ENCODE results near the gene LZIC. TPM values are rescaled to one million over a fixed set of nuclear protein-coding genes. Genes with fewer than 3 reads are reported as not detected.

Gene LZIC
- total and polyA plus RNA-seq, 9 of the 15 experiments (the other 6 are each of a cell fraction or from before 2014, with no cell fraction given) = 32.9 to 109 (median 61.7) TPM

GRCh38 chr1:9942939-9943788, at the start of gene LZIC, which contains the start of gene NMNAT1 (continued):
- TF ChIP-seq DEAF1 (CRISPR knock-in tag; IDR thresholded peaks at IDR 0.05) = peak; percentile 50; the same call in 1 of the 2 replicates
- TF ChIP-seq IFI16 (CRISPR knock-in tag; IDR thresholded peaks at IDR 0.05) = no peak
- TF ChIP-seq ATF3 (IDR thresholded peaks at IDR 0.05) = 0 out of 2 replicates have a peak, but pooled peaks have one; percentile 27
- peak; percentile 21; the same call in 1 of the 2 replicates for TF ChIP-seq ATF3 (CRISPR knock-in tag; conservative IDR thresholded peaks at IDR 0.05)
- TF ChIP-seq GTF2A2 (tag; IDR thresholded peaks at IDR 0.05) = peak; percentile 77
- no peak for TF ChIP-seq SMAD3 (CRISPR knock-in tag; conservative IDR thresholded peaks at IDR 0.05)
- TF ChIP-seq ZNF699 (CRISPR knock-in tag; IDR thresholded peaks at IDR 0.05; ENCODE audit: insufficient replicate concordance) = no peak
- TF ChIP-seq ETV6 (IDR thresholded peaks at IDR 0.05; ENCODE audit: borderline replicate concordance in 1 of 2, low read depth in 2 of 2, low read length in 1 of 2) = peak in 1 of 2 experiments; percentile 49; a peak in 1 of 4 replicates
- TF ChIP-seq ETV6 (CRISPR knock-in tag; IDR thresholded peaks at IDR 0.05; ENCODE audit: borderline replicate concordance) = no peak
- peak; percentile 97 for TF ChIP-seq CXXC5 (CRISPR knock-in tag; IDR thresholded peaks at IDR 0.05)
- no peak for TF ChIP-seq MED1 (CRISPR knock-in tag; IDR thresholded peaks at IDR 0.05; ENCODE audit: borderline replicate concordance)
- TF ChIP-seq SRSF3 (IDR thresholded peaks at IDR 0.05; ENCODE audit: insufficient read depth, low read length) = no peak
- no peak for TF ChIP-seq YBX1 (IDR thresholded peaks at IDR 0.05)
- TF ChIP-seq ZNF584 (CRISPR knock-in tag; IDR thresholded peaks at IDR 0.05; ENCODE audit: low read depth) = peak; percentile 74
- TF ChIP-seq DNMT1 (IDR thresholded peaks at IDR 0.05) = no peak
- no peak for TF ChIP-seq SAFB2 (IDR thresholded peaks at IDR 0.05; ENCODE audit: borderline replicate concordance, low read depth, low read length, severe bottlenecking)
- peak; percentile 81; the same call in 1 of the 2 replicates for TF ChIP-seq TCF7 (IDR thresholded peaks at IDR 0.05; ENCODE audit: borderline replicate concordance)
- TF ChIP-seq NFRKB (IDR thresholded peaks at IDR 0.05; ENCODE audit: low read depth) = peak; percentile 86
- no peak for TF ChIP-seq E4F1 (CRISPR knock-in tag; IDR thresholded peaks at IDR 0.05; ENCODE audit: borderline replicate concordance)
- TF ChIP-seq ZNF140 (CRISPR knock-in tag; IDR thresholded peaks at IDR 0.05) = no peak
- TF ChIP-seq STAG1 (CRISPR knock-in tag; IDR thresholded peaks at IDR 0.05; ENCODE audit: borderline replicate concordance) = no peak
- TF ChIP-seq HOXB6 (CRISPR knock-in tag; IDR thresholded peaks at IDR 0.05; ENCODE audit: borderline replicate concordance) = peak; percentile 73; the same call in 1 of the 2 replicates
- TF ChIP-seq ZNF696 (CRISPR knock-in tag; conservative IDR thresholded peaks at IDR 0.05) = no peak
- no peak for TF ChIP-seq ZKSCAN3 (CRISPR knock-in tag; IDR thresholded peaks at IDR 0.05)

All from K562 (cell line).